Measurements from ENCODE around the gene L1CAM.

- no peak for TF ChIP-seq CTCF (IDR thresholded peaks at IDR 0.05; ENCODE audit: low read depth, low read length, missing input control)
- no peak for TF ChIP-seq MAX (IDR thresholded peaks at IDR 0.05)
- TF ChIP-seq SP1 (IDR thresholded peaks at IDR 0.05): peak; percentile 1
- TF ChIP-seq REST (IDR thresholded peaks at IDR 0.05): no peak
- TF ChIP-seq NR2F2 (IDR thresholded peaks at IDR 0.05): no peak
- no peak for TF ChIP-seq RAD21 (IDR thresholded peaks at IDR 0.05)
These were observed 40.5 kb upstream of the L1CAM start for GRCh38 chrX:153926552-153926857.
